NT2/D1 (cell line): ENCODE data around the gene PTGIS.

ENCODE experiments used
- DNase-seq: peaks from one replicate; pipeline ENCODE4 v3.0.0-alpha.2; 2011; ENCODE audit warnings: low read depth, low spot score
- H3K27me3 ChIP-seq: 2 replicates; pipeline ENCODE4 v1.6.0; 2011; ENCODE audit warnings: mild to moderate bottlenecking; ENCODE audit not compliant: insufficient read length, insufficient read depth
- H3K36me3 ChIP-seq: 2 replicates; pipeline ENCODE4 v1.6.1; 2011; ENCODE audit warnings: mild to moderate bottlenecking, low read length, mixed read lengths; ENCODE audit not compliant: insufficient read depth, insufficient read length
- H3K4me1 ChIP-seq: 2 replicates; pipeline ENCODE4 v1.5.1; 2011; ENCODE audit not compliant: insufficient read depth, insufficient read length
- H3K4me3 ChIP-seq: 2 replicates; pipeline ENCODE4 v1.5.1; 2011; ENCODE audit warnings: low read depth; ENCODE audit not compliant: insufficient read length
- H3K9ac ChIP-seq: 2 replicates; pipeline ENCODE4 v1.6.0; 2011; ENCODE audit warnings: low read depth; ENCODE audit not compliant: insufficient read length
- H3K9me3 ChIP-seq: 2 replicates; pipeline ENCODE4 v1.5.1; 2011; ENCODE audit warnings: mild to moderate bottlenecking, low read length; ENCODE audit not compliant: insufficient read depth
- SUZ12 ChIP-seq: IDR thresholded peaks from 2 replicates; pipeline ENCODE4 v1.6.1; 2011; ENCODE audit not compliant: insufficient read length, insufficient read depth; ENCODE audit errors: extremely low read depth
- YY1 ChIP-seq: IDR thresholded peaks from 2 replicates; pipeline ENCODE4 v1.6.1; 2011; ENCODE audit not compliant: insufficient read length, insufficient read depth
- ZNF274 ChIP-seq: IDR thresholded peaks from 2 replicates; pipeline ENCODE4 v1.6.1; 2011; ENCODE audit warnings: mild to moderate bottlenecking, low read depth, low read length

The PTGIS gene

DNA sequence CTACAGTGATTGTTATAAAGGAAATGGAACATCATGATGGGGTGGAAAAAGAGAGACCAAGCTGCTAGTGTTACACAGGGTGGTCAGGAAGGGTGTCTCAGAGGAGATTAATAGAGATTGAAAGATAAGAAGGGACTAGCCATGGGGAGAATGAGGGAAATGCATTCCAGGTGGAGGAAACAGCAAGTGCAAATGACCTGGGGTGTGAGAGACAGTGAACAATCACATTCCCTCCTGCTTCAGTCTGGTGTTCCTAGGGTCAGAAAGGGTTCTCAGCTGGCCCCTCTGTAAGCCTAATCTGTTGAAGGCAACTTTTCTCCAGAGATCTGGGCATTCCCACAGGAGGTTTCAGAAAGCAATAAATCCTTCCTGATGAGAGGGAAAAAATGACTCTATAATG is 81.9 kb downstream of the PTGIS start:
- Histone ChIP-seq H3K9ac (no peak overlapping the region), H3K27me3 (peaks cover 53% of the 10 kb centered on the region), H3K4me3 (no peak overlapping the region), H3K36me3 (no peaks in the 10 kb centered on the region), H3K4me1 (peaks cover 3% of the 10 kb centered on the region), H3K9me3 (peaks cover 10% of the 10 kb centered on the region; the same call in 1 of the 2 replicates)
- DNase-seq, result no peak
- TF ChIP-seq YY1 (no peak), SUZ12 (no peak), ZNF274 (no peak)

DNA sequence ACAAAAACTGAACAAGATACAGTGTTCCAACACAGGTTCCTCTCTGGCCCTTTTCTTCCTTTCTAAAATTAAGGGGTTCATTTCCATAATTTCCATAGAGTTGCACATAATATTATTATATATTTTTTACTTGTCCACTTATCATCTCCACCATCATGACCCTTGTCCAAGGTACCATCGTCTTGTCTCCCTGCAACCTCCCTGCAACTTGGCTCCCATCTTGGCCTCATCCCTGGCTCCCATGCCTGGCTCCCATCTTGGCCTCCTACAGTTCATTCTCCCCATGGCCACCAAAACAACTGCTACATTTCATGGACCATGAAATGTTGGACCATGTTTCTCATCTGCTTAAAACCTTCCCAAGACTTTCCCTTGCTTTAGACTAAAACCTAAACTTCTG is 82.4 kb downstream of the PTGIS start:
- Histone ChIP-seq H3K4me3 (no peak overlapping the region), H3K9ac (no peak overlapping the region), H3K27me3 (peaks cover 53% of the 10 kb centered on the region), H3K36me3 (no peaks in the 10 kb centered on the region), H3K4me1 (peaks cover 4% of the 10 kb centered on the region), H3K9me3 (peaks cover 10% of the 10 kb centered on the region; the same call in 1 of the 2 replicates)
- TF ChIP-seq YY1 (no peak), ZNF274 (no peak)
- DNase-seq, result no peak

DNA sequence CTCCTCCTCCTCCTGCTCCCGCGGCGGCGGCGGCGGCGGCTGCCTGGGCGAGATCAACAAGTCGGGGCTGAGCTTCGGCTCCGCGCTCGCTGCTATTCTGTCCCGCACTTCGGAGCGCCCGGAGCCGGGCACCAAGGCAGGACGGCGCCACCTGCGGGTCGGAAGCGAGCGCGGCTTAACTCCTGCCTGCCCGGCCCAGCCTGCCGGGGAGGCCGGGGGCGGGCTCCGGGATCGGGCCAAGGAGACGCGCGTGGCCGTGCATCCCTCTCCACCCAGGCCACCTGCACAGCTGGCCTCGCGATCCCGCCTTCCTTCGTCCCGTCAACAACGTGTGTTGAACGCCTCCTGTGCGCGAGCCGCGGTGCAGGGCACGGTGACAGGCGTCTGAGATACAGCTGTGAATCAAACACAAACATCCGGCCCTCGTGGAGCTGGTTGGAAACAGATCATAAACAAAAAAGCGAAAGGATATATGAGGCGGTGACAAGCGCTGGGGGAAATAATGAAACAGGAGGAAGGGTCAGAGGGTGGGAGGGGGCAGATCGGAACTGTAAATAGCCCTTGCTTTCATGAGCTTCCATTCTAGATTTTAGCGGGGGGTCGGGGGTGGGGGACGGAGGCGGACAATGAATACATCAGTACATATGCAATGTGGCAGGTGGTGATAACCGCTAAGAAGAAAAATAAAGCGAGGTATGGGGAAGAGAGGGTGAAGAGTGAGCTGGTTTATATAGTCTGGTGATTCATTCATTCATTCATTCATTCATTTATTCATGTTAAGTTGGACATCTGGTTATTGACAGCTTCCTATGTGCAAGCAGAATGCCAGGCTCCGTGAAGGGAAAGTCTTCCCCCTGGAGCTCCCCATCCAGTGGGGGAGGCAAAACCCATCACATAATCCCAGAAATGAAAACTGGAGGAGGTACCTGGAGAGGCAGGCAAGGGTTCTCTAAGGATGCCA is 83.5 kb downstream of the PTGIS start:
- peak; percentile 86 for DNase-seq
- Histone ChIP-seq H3K9ac (peak overlapping the region; percentile 47), H3K36me3 (no peaks in the 10 kb centered on the region), H3K27me3 (peaks cover 53% of the 10 kb centered on the region), H3K9me3 (peaks cover 3% of the 10 kb centered on the region; the same call in 1 of the 2 replicates), H3K4me1 (peaks cover 6% of the 10 kb centered on the region), H3K4me3 (peak overlapping the region; percentile 66)
- TF ChIP-seq ZNF274 (no peak), SUZ12 (no peak), YY1 (no peak)

DNA sequence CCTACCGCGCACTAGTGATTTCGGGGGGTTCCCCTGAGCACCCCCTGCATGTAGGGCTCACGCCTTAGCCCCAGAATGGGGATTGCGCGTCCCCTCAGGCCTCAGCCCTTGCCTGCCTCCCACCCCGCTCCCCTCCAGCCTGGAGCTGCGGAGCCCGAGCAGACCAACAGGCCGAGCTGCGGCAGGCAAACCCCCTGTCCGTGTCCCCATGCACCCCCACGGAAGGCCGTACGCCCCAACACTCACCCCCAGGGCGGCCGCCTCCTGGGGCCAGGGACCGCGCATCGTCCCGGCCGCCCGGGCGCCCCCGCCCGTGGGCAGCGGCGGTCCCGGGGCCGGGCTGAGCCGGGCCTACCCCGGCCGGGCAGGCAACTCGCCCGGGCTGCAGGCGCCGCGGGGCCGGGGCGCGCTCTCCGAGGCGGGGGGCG is 84.2 kb downstream of the PTGIS start:
- peak overlapping the region; percentile 49 for H3K4me3 ChIP-seq

DNA sequence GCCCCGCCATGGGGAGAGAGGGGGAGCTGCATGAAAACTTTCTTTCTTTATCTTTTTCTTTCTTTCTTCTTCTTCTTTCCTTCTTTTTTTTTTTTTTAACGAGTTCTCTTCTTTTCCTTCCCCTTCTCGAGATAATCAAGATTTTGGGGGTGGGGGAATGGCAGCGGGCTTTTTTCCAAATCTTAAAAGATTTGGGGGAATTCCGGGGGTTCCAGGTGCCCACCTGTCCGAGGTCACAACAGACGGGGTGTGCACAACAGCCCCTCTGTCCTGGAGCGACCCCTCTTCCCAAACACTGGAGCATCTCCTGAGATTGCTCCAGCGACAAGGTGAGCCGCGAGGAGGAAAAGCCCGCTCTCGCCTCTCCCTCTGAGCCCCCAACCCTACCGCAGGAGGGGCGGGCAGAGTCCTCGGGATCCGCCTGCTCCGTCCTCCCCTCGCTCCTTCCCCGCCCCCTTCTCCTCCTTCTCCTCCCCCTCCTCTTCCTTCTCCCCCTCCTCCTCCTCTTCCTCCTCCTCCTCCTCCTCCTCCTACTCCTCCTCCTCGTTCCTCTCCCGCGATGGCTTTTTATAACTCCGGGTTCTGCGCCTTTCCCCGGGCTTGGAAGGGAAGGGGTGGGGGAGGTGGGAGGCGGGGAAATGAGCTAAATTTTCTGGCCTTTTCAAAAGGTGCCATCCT is 84.8 kb downstream of the PTGIS start:
- Histone ChIP-seq H3K27me3 (peaks cover 53% of the 10 kb centered on the region), H3K9ac (peak overlapping the region; percentile 77), H3K36me3 (no peaks in the 10 kb centered on the region), H3K4me1 (peaks cover 6% of the 10 kb centered on the region), H3K4me3 (peak overlapping the region; percentile 49), H3K9me3 (no peaks in the 10 kb centered on the region)
- TF ChIP-seq ZNF274 (no peak), YY1 (no peak), SUZ12 (no peak)
- DNase-seq, result no peak

More for the DNA sequence above, 84.2 kb downstream of the PTGIS start:
- H3K36me3 ChIP-seq, result no peaks in the 10 kb centered on the region
- H3K9me3 ChIP-seq, result no peaks in the 10 kb centered on the region
- peaks cover 6% of the 10 kb centered on the region for H3K4me1 ChIP-seq
- H3K9ac ChIP-seq, result peak overlapping the region; percentile 77
- no peak for DNase-seq
- peaks cover 53% of the 10 kb centered on the region for H3K27me3 ChIP-seq
- TF ChIP-seq YY1 (no peak), SUZ12 (no peak)

DNA sequence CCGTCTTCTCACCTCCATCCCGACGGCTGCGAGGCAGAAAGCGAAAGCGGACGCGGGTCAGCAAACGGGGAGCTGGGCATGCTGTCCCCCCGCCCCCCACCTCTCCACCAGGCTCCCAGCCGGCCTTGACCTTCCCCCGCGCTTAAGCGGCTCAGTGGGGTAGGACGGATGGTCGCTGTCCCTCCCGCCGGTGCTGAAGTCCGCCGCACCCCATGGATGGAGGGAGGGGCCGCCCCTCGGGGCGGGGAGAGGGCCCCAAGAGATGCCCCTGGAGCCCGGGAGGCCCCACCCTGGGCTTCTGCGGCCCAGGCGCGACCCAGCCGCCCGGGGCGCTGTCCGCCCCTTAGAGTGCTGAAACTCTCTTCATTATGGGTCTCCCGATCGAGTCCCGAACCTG is 85.3 kb downstream of the PTGIS start, which contains the start of gene KCNB1:
Gene KCNB1, minus strand, starts transcription at position 48 of the 397 bp plus-strand sequence. CDS start 188 bp downstream, outside the sequence.
- peak; percentile 81 for DNase-seq
- Histone ChIP-seq H3K9me3 (no peaks in the 10 kb centered on the region), H3K4me3 (peak within 1 kb of the TSS; percentile 49), H3K27me3 (peaks cover 52% of the 10 kb centered on the region), H3K36me3 (no peaks in the 10 kb centered on the region), H3K9ac (peak within 1 kb of the TSS; percentile 77), H3K4me1 (peaks cover 6% of the 10 kb centered on the region)
- TF ChIP-seq SUZ12, result no peak
- no peak for TF ChIP-seq ZNF274
- no peak for TF ChIP-seq YY1

DNA sequence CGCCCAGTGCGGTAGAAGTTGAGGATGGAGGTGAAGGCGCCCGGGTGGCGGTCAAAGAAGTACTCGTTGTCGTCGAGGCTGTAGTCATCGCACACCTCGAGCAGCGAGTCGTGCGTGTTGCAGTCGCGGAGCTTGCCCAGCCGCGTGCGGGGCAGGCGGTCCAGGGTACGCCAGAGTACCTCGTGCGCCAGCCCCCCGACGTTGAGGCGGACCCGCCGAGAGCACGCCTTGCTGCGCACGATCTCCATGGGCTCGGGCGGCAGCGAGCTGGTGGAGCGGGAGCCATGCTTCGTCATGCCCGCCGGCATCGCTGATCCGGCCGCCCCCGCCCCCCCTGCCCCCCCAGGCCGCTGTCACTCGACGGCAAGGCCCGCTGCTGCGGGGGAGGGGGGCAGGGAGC is 85.8 kb downstream of the PTGIS start:
- no peaks in the 10 kb centered on the region for H3K36me3 ChIP-seq
- no peak for DNase-seq
- H3K4me3 ChIP-seq, result no peak overlapping the region
- H3K4me1 ChIP-seq, result peaks cover 6% of the 10 kb centered on the region
- TF ChIP-seq YY1 (no peak), SUZ12 (no peak), ZNF274 (no peak)
- peaks cover 48% of the 10 kb centered on the region for H3K27me3 ChIP-seq
- H3K9ac ChIP-seq, result no peak overlapping the region
- no peaks in the 10 kb centered on the region for H3K9me3 ChIP-seq
